Measurements from ENCODE around the gene B3GALT5. TPM values are rescaled to one million over a fixed set of nuclear protein-coding genes. Genes with fewer than 3 reads are reported as not detected.

B3GALT5 gene
- total RNA-seq, 2 donors from 2014 or later, result not detected

DNA sequence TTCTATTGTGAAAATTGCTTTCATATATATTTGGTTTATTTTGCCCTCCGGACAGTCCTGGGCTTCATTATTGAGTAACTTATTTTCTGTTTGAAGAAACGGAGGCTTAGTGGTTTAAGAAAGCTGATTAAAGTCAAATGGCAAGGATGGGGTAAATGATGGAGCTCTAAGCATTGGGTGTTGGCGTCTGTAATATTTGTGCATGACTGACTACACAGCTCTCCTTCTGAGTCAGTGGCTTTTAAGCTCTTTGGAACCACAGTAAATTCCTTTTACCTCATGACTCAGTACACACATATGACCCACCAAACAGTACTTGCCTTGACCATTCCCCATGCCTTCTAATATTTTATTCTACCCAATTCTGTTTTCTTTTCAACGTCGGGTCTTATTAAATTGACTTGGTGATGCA is 21.0 kb downstream of the B3GALT5 start:
- Histone ChIP-seq H3K9me3 (no peaks in the 10 kb centered on the region), H3K4me1 (no peaks in the 10 kb centered on the region), H3K4me3 (no peak overlapping the region), H3K27ac (no peak overlapping the region), H3K36me3 (no peaks in the 10 kb centered on the region), H3K27me3 (no peaks in the 10 kb centered on the region)
- TF ChIP-seq, protein P1, sequence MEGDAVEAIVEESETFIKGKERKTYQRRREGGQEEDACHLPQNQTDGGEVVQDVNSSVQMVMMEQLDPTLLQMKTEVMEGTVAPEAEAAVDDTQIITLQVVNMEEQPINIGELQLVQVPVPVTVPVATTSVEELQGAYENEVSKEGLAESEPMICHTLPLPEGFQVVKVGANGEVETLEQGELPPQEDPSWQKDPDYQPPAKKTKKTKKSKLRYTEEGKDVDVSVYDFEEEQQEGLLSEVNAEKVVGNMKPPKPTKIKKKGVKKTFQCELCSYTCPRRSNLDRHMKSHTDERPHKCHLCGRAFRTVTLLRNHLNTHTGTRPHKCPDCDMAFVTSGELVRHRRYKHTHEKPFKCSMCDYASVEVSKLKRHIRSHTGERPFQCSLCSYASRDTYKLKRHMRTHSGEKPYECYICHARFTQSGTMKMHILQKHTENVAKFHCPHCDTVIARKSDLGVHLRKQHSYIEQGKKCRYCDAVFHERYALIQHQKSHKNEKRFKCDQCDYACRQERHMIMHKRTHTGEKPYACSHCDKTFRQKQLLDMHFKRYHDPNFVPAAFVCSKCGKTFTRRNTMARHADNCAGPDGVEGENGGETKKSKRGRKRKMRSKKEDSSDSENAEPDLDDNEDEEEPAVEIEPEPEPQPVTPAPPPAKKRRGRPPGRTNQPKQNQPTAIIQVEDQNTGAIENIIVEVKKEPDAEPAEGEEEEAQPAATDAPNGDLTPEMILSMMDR (IDR thresholded peaks at IDR 0.05), result no peak
- no peak for DNase-seq (ENCODE audit: low spot score)

DNA sequence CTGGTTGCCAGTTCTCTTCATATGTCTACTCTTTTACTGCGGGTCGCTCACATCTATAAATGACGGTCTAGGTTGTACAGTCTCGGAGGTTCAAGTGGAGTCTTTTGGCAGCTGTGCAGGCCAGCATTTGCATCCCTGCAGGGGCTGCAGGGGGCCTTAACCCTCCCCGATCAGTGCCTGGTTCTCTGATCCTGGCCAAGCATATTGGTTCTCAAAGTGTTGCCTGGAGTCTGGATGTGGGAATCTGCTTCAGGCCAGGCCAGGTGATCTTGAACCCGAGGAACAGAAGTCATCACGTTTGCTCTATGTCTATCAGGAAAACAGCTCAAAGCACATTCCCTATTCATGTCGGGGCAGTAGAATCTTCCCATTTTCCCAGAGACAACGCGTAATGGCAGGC is 21.8 kb downstream of the B3GALT5 start:
- Histone ChIP-seq H3K9me3 (no peaks in the 10 kb centered on the region), H3K4me1 (no peaks in the 10 kb centered on the region), H3K4me3 (no peak overlapping the region), H3K27me3 (no peaks in the 10 kb centered on the region), H3K36me3 (no peaks in the 10 kb centered on the region), H3K27ac (no peak overlapping the region)
- TF ChIP-seq, protein P1 (IDR thresholded peaks at IDR 0.05), result no peak
- no peak for DNase-seq (ENCODE audit: low spot score)

DNA sequence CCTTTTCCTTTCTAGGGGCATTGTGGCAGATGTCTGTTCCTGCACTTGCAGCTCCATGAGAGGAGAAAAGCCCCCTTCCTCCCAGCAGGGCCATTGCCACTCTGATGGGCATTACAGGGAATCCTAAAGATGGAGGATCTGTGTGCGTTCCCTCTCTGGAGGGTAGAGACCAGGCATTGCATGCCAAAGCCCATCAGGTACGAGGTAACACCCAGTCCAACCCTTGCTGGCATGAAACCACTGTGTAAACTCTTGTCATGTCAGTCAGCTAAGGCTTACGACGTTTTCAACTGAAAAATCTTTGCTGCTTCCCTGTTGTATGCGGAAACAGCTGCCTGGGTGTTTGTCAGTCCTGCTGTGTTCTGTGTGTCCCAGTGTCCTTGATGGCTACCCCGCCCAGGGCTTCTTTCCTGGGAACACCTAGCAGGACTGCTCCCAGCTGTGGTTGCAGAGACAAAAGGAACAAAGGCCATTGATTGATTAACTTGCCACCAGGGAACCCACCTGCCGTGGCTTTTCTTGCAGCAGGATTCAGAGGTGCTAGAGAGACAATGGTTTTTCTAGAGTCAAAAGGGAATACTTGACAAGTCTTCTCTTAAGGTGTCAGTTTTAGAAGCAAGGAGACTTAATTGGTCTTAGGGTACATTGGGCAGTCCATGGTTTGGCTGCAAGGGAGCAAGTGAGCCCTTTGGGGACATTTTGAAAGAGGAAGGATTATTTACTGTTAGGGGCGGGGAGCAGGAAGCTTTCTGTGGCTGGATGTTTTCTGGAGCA is 24.6 kb downstream of the B3GALT5 start:
- Histone ChIP-seq H3K4me3 (no peak overlapping the region), H3K27me3 (no peaks in the 10 kb centered on the region), H3K36me3 (no peaks in the 10 kb centered on the region), H3K9me3 (no peaks in the 10 kb centered on the region), H3K4me1 (no peaks in the 10 kb centered on the region), H3K27ac (no peak overlapping the region)
- DNase-seq (ENCODE audit: low spot score), result no peak
- TF ChIP-seq, protein P1 (IDR thresholded peaks at IDR 0.05), result no peak

DNA sequence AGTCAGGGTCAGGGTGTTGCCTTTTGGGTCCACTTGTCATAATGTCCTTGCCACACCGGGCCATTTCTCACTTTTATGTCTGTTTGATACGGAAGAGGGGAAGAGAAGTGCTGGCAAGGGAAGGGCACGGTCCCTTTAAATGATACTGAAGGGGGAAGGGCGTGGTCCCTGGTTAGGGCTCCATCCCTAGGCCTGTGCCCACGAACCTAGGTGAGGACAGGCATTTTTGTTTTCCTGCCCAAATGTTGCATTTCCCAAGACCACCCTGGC is 25.2 kb downstream of the B3GALT5 start:
- TF ChIP-seq, protein P1 (IDR thresholded peaks at IDR 0.05), result no peak
- H3K36me3 ChIP-seq, result no peaks in the 10 kb centered on the region
- DNase-seq (ENCODE audit: low spot score), result no peak
- H3K27ac ChIP-seq, result no peak overlapping the region
- H3K4me1 ChIP-seq, result no peaks in the 10 kb centered on the region
- H3K9me3 ChIP-seq, result no peaks in the 10 kb centered on the region
- no peaks in the 10 kb centered on the region for H3K27me3 ChIP-seq
- no peak overlapping the region for H3K4me3 ChIP-seq

DNA sequence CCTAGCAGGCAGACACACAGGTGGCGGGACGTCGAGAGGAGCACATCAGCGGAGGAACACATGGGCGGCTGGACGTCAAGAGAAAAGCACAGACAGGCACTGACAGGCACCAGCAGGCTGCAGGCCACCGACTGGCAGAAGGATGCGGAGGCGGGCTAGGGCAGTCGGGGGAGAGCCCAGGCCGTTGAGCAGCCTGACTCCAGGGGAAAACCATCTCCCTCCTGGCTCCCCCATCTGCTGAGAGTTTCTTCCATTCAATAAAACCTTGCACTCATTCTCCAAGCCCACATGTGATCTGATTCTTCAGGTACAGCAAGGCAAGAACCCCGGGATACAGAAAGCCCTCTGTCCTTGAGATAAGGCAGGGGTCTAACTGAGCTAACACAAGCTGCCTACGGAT is 25.5 kb downstream of the B3GALT5 start:
- H3K27me3 ChIP-seq, result no peaks in the 10 kb centered on the region
- H3K4me3 ChIP-seq, result no peak overlapping the region
- no peaks in the 10 kb centered on the region for H3K9me3 ChIP-seq
- no peak overlapping the region for H3K27ac ChIP-seq
- TF ChIP-seq, protein P1 (IDR thresholded peaks at IDR 0.05), result no peak
- no peak for DNase-seq (ENCODE audit: low spot score)
- H3K4me1 ChIP-seq, result no peaks in the 10 kb centered on the region
- no peaks in the 10 kb centered on the region for H3K36me3 ChIP-seq

DNA sequence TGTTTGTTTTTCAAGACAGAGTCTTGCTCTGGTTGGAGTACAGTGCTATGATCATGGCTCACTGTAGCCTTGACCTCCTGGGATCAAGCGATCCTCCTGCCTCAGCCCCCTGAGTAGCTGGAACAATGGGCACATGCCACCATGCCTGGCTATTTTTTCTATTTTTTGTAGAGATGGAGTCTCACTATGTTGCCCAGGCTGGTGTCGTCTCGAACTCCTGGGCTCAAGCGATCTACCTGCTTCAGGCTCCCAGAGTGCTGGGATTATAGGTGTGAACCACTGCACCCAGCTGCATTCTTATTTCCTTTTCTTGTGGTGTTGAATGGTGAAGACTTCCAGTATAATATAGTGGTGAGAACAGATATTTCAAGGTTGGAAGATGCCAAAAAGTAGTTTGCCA is 28.0 kb downstream of the B3GALT5 start:
- no peaks in the 10 kb centered on the region for H3K4me1 ChIP-seq
- TF ChIP-seq, protein P1 (IDR thresholded peaks at IDR 0.05), result no peak
- no peaks in the 10 kb centered on the region for H3K9me3 ChIP-seq
- no peak for DNase-seq (ENCODE audit: low spot score)
- no peak overlapping the region for H3K4me3 ChIP-seq
- H3K27ac ChIP-seq, result no peak overlapping the region
- no peaks in the 10 kb centered on the region for H3K27me3 ChIP-seq
- H3K36me3 ChIP-seq, result no peaks in the 10 kb centered on the region

All from right atrium auricular region (tissue), 2 donors.